HCT116 (cell line): ENCODE results near the gene PTPRS. TPM values are rescaled to one million over a fixed set of nuclear protein-coding genes. Genes with fewer than 3 reads are reported as not detected.

Source experiments
- ATAC-seq: fragments of 200-7000 bp; cut with Tn5 transposase; 2 replicates; pipeline ENCODE4 v1.9.1; 2020; ENCODE audit warnings: mild to moderate bottlenecking, moderate library complexity
- BruUV-seq: library from RNA; stranded (reverse); fragments of 400-500 nt; replicated peaks from 2 replicates; lab custom pipeline; 2021; lab: Mats Ljungman, UMichigan
- CTCF ChIA-PET: fragments of 300-600 bp; sonication (Branson Sonifier 250); formaldehyde crosslinking; loops from one replicate; lab custom pipeline; 2021; ENCODE audit warnings: antibody characterized with exemption; lab: Charles Lee
- POLR2A ChIA-PET: fragments of 300-600, 350-600 bp; sonication (Branson Sonifier 250); formaldehyde crosslinking; loops from one replicate; lab custom pipeline; 2021; ENCODE audit warnings: antibody characterized with exemption; lab: Charles Lee
- RAD21 ChIA-PET, 2 experiments: fragments of 300-600 bp; sonication (Branson Sonifier 250); formaldehyde crosslinking; loops; one replicate each; lab custom pipeline; 2023; ENCODE audit warnings: low total read pairs in 2 of 2; ENCODE audit not compliant: uncharacterized antibody in 2 of 2, unreplicated experiment in 2 of 2, low non-redundant PET in 1 of 2; lab: Charles Lee
- DNase-seq: peaks from one replicate; pipeline ENCODE4 v3.0.0-alpha.2; 2010; ENCODE audit warnings: low read depth, low spot score
- H2AFZ ChIP-seq: fragments of 200-600 bp; shearing (Covaris generic), sonication (generic); 2 replicates; pipeline ENCODE4 v1.6.1; 2017; ENCODE audit warnings: low read depth, mixed run types, mixed read lengths, antibody characterized with exemption, low read length; ENCODE audit not compliant: poor library complexity, severe bottlenecking
- H3K27ac ChIP-seq: 2 replicates; pipeline ENCODE4 v1.5.1; 2012; ENCODE audit warnings: low read depth, low read length
- H3K27me3 ChIP-seq: fragments of 200-600 bp; sonication (generic); 2 replicates; pipeline ENCODE4 v1.6.1; 2016; ENCODE audit warnings: mixed run types, low read length, mixed read lengths; ENCODE audit not compliant: insufficient read depth
- H3K36me3 ChIP-seq, 2 experiments: fragments of 200-500 bp in 1 of 2; fragments of 200-600 bp in 1 of 2; sonication (Bioruptor generic) in 1 of 2; sonication (generic) in 1 of 2; 2 replicates each; pipeline versions ENCODE4 v1.5.1 to v1.6.1; 2014 to 2016; ENCODE audit warnings: low read length in 2 of 2, inconsistent platforms in 1 of 2, mixed read lengths in 1 of 2, mixed run types in 1 of 2; ENCODE audit not compliant: insufficient read depth in 2 of 2, control insufficient read depth in 1 of 2
- H3K4me1 ChIP-seq, 2 experiments: fragments of 200-600 bp in 1 of 2; sonication (generic) in 1 of 2; 2 replicates each; pipeline versions ENCODE4 v1.5.1 to v1.6.1; 2012 to 2017; ENCODE audit warnings: low read length in 2 of 2, inconsistent platforms in 1 of 2, mild to moderate bottlenecking in 1 of 2, mixed read lengths in 1 of 2, mixed run types in 1 of 2, moderate library complexity in 1 of 2; ENCODE audit not compliant: insufficient read depth in 2 of 2, control insufficient read depth in 1 of 2
- H3K4me2 ChIP-seq: fragments of 200-600 bp; sonication (generic); 2 replicates; pipeline ENCODE4 v1.6.1; 2017; ENCODE audit warnings: mixed run types, low read length, mixed read lengths
- H3K4me3 ChIP-seq, 2 experiments: fragments of 200-600 bp in 1 of 2; sonication (generic) in 1 of 2; replicated peaks in 1 of 2; 2 replicates each; pipeline ENCODE4 v1.5.1; 2011 to 2016; ENCODE audit warnings: low read length in 2 of 2, control low read depth in 1 of 2, low read depth in 1 of 2, mild to moderate bottlenecking in 1 of 2, mixed read lengths in 1 of 2, mixed run types in 1 of 2
- H3K79me2 ChIP-seq: fragments of 200-600 bp; sonication (generic); 2 replicates; pipeline ENCODE4 v1.6.1; 2017; ENCODE audit warnings: mild to moderate bottlenecking, mixed run types, low read length, moderate library complexity, mixed read lengths; ENCODE audit not compliant: insufficient read depth
- H3K9ac ChIP-seq: fragments of 200-600 bp; sonication (generic); 2 replicates; pipeline ENCODE4 v1.6.1; 2016; ENCODE audit warnings: low read length, mixed read lengths
- H3K9me2 ChIP-seq: fragments of 200-600 bp; sonication (generic), shearing (Covaris generic); 2 replicates; pipeline ENCODE4 v1.6.1; 2017; ENCODE audit warnings: mixed run types, mild to moderate bottlenecking, moderate library complexity; ENCODE audit not compliant: insufficient read depth
- H3K9me3 ChIP-seq, 2 experiments: fragments of 200-500 bp in 1 of 2; fragments of 200-600 bp in 1 of 2; sonication (Bioruptor generic) in 1 of 2; sonication (generic) in 1 of 2; 2 replicates each; pipeline ENCODE4 v1.6.1; 2014 to 2017; ENCODE audit warnings: low read length in 2 of 2, mixed read lengths in 2 of 2, inconsistent platforms in 1 of 2, low read depth in 1 of 2, mild to moderate bottlenecking in 1 of 2, mixed run types in 1 of 2, moderate library complexity in 1 of 2; ENCODE audit not compliant: control insufficient read depth in 1 of 2, insufficient read depth in 1 of 2
- H4K20me1 ChIP-seq: fragments of 200-600 bp; sonication (generic), shearing (Covaris generic); 2 replicates; pipeline ENCODE4 v1.6.1; 2017; ENCODE audit warnings: mixed run types, mild to moderate bottlenecking, moderate library complexity; ENCODE audit not compliant: insufficient read depth
- ELF1 ChIP-seq: IDR thresholded peaks from 2 replicates; pipeline ENCODE4 v1.6.1; 2012; ENCODE audit warnings: low read depth, borderline replicate concordance
- FOSL1 ChIP-seq: IDR thresholded peaks from 2 replicates; pipeline ENCODE4 v1.6.1; 2012; ENCODE audit warnings: low read depth
- REST ChIP-seq: IDR thresholded peaks from 2 replicates; pipeline ENCODE4 v1.6.1; 2012; ENCODE audit warnings: low read depth
- SRF ChIP-seq: IDR thresholded peaks from 2 replicates; pipeline ENCODE4 v1.6.1; 2012; ENCODE audit warnings: low read depth
- intact Hi-C: fragments of 100-400 bp; cut with micrococcal nuclease; formaldehyde crosslinking; loops from 2 replicates; pipeline ENCODE4 v1.10.0; 2022
- total RNA-seq: library from RNA; stranded (reverse); gene quantifications from one replicate; pipeline ENCODE4 v1.2.1, GENCODE V29; 2021; ENCODE audit not compliant: unreplicated experiment

Gene PTPRS
- total RNA-seq, 1 experiment from 2014 or later = 123 TPM

GRCh38 chr19:5376928-5377327 is 36.3 kb upstream of the PTPRS start:
- H3K4me3 ChIP-seq = no peak overlapping the region
- no peaks in the 10 kb centered on the region for H3K79me2 ChIP-seq
- peaks cover 0 to 4% of the 10 kb centered on the region in 2 experiments; a peak in 1 of 4 replicates for H3K4me1 ChIP-seq
- DNase-seq = no peak
- H2AFZ ChIP-seq = no peak overlapping the region
- intact Hi-C loops = loop anchor here (1.0 to 10.0 kb wide), 3 partner anchors 158 to 329 kb away; no protein-coding TSS in a partner anchor
- TF ChIP-seq SRF = no peak
- no peak for TF ChIP-seq REST
- TF ChIP-seq, all 23 proteins: peak for 0
- no peaks in the 10 kb centered on the region for H4K20me1 ChIP-seq
- no peaks in the 10 kb centered on the region for H3K9me2 ChIP-seq
- ChIA-PET POLR2A (no interaction called here), RAD21 (no interaction called here), CTCF (interaction anchor here (1.3 to 1.7 kb wide), 3 partner anchors 10 to 328 kb away, joined by 3 to 8 read pairs (median 7); no protein-coding TSS in a partner anchor)
- no peak overlapping the region for H3K4me2 ChIP-seq
- no peaks in the 10 kb centered on the region for H3K36me3 ChIP-seq
- no peak for ATAC-seq
- H3K27ac ChIP-seq = no peak overlapping the region
- no peak overlapping the region for H3K9ac ChIP-seq
- H3K9me3 ChIP-seq = peaks cover 0 to 4% of the 10 kb centered on the region in 2 experiments; a peak in 1 of 4 replicates
- peaks cover 8% of the 10 kb centered on the region; the same call in 1 of the 2 replicates for H3K27me3 ChIP-seq
- BruUV-seq = no TSS peak

- ATAC-seq (no peak), DNase-seq (no peak)
- no TSS peak for BruUV-seq
- Histone ChIP-seq H2AFZ (no peak overlapping the region), H3K4me2 (no peak overlapping the region), H3K36me3 (no peaks in the 10 kb centered on the region), H3K27ac (no peak overlapping the region), H3K4me1 (peaks cover 0 to 2% of the 10 kb centered on the region in 2 experiments; a peak in 1 of 4 replicates), H3K9me2 (no peaks in the 10 kb centered on the region), H3K27me3 (peaks cover 8% of the 10 kb centered on the region; the same call in 1 of the 2 replicates), H4K20me1 (no peaks in the 10 kb centered on the region), H3K4me3 (no peak overlapping the region), H3K9ac (no peak overlapping the region), H3K79me2 (no peaks in the 10 kb centered on the region), H3K9me3 (no peaks in the 10 kb centered on the region; a peak in 1 of 4 replicates)
- intact Hi-C loops = loop anchor here (10.0 kb wide), 1 partner anchor 162 kb away; no protein-coding TSS in a partner anchor
- TF ChIP-seq FOSL1 (no peak), ELF1 (no peak)
- CTCF ChIA-PET = no interaction called here
- POLR2A ChIA-PET = no interaction called here
- RAD21 ChIA-PET = no interaction called here
Observed at GRCh38 chr19:5372572-5373200, 32.1 kb upstream of the PTPRS start.
